GM10266 (cell line): ENCODE results near the gene BAIAP2L2.

Experiments used
- DNase-seq: peaks from one replicate; pipeline ENCODE4 v3.0.0; 2012; ENCODE audit errors: extremely low spot score
- CTCF ChIP-seq: IDR thresholded peaks from 2 replicates; pipeline ENCODE4 v1.5.1; 2012; ENCODE audit warnings: mild to moderate bottlenecking, low read depth; ENCODE audit not compliant: control insufficient read depth, insufficient read depth; ENCODE audit errors: missing control alignments

The BAIAP2L2 gene

GRCh38 chr22:38067761-38068360 lies 42.6 kb downstream of the BAIAP2L2 start:
- TF ChIP-seq CTCF = no peak
- DNase-seq = no peak

- DNase-seq = no peak
- no peak for TF ChIP-seq CTCF
These were observed 43.5 kb downstream of the BAIAP2L2 start for GRCh38 chr22:38067028-38067415.

GRCh38 chr22:38066381-38067027 lies 44.0 kb downstream of the BAIAP2L2 start:
- no peak for TF ChIP-seq CTCF
- DNase-seq = no peak

- TF ChIP-seq CTCF = no peak
- no peak for DNase-seq
These were observed 44.9 kb downstream of the BAIAP2L2 start for GRCh38 chr22:38065539-38065938.

- TF ChIP-seq CTCF = no peak
These were observed 47.7 kb downstream of the BAIAP2L2 start for GRCh38 chr22:38062791-38063190.

GRCh38 chr22:38056969-38057891 lies 53.3 kb downstream of the BAIAP2L2 start, which contains the start of gene PICK1:
PICK1 (plus strand) TSS chr22:38057404; CDS start chr22:38057810, 406 bp downstream.
- TF ChIP-seq CTCF = no peak
- DNase-seq = peak; percentile 89

More at GRCh38 chr22:38062791-38063190, 47.7 kb downstream of the BAIAP2L2 start:
- DNase-seq = no peak
